HG03354 (cell line): Measurements from ENCODE around the gene FAIM2.

Source experiments
- ATAC-seq: cut with Tn5 transposase; IDR thresholded peaks from one replicate; pipeline ENCODE4 v1.9.1; 2021; ENCODE audit warnings: mild to moderate bottlenecking; ENCODE audit not compliant: unreplicated experiment, poor library complexity, severe bottlenecking

Gene FAIM2

DNA sequence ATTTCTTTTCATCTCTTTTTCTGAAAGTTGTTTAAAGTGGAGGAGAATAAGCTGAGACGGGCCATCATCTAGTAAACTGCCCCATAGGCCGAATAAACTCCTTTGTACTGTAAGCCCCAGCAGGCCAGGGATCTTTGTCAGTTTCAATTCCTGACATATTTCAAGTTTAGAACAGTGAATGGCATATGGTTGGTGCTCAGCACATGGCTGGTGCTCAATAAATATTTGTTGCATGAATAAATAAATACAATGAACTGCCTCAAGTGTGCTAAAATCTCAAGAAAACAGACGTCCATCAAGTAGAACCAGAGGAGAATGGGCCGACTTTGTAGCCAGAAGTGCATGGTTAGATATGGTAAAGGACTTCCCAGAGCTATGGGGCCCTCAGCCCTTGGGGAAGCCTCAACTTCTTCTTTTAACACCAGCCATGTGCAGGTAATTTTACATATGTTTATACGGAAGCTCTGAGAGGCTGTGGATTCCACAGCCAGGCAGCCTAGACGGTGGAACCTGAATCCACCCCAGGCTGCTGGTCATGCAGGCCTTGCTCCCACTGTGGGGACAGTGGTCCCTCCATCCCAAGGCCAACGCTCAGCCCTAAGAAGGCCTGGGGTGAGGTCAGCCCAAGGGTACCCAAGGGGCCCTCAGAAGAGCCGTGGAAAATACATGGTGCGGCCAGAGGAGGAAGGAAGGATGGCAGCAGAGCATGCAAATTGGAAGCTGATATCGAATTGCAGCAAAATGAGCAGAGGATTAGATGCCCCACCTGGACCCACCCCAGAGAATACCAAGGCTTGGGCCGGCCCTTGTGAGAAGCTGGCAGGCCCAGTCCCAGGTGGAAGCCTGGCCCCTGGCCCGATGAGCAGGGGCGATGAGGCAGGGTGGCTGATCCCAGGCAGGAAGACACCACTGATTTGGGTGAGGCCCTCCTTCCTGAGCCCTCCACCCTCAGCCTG, 38.1 kb upstream of the FAIM2 start:
- ATAC-seq = no peak

DNA sequence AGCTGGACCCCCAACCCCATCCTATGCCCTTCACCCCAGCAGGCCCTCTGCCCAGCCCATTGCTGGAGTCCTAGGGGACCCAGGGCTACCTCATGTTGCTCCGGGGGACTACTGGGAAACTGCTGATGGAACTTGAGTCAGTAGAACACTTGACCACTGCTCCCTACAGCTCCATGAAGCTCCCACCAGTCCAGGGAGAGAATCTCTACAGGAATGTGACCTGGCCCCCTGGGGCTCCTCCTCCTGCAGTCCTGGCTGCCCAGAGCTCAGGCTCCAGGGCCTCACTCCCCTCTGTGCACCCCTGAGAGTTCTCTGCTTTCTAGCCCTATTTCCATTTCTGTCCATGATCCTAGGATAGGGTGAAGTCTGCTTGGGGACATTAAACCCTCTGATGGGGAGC, 36.0 kb upstream of the FAIM2 start:
- no peak for ATAC-seq

DNA sequence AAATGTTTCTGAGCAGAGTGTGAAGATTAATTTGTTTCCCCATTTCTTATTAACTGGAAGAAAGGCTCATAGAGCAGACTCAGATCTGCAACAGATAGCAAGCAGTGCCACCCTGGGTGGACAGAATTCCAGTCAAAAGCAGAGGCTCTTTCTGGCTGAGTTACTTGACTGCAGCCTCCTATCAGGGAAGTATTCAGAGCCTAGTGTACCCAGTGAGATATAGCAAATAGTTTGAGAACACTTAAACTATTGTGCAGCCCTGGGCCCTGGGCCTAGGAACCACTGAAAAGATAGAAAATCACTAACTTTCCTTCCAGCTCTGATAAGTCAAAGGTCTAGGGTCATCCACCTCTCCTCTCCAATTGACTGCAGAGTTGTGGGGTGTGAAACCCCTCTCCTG, 35.6 kb upstream of the FAIM2 start:
- ATAC-seq = no peak

DNA sequence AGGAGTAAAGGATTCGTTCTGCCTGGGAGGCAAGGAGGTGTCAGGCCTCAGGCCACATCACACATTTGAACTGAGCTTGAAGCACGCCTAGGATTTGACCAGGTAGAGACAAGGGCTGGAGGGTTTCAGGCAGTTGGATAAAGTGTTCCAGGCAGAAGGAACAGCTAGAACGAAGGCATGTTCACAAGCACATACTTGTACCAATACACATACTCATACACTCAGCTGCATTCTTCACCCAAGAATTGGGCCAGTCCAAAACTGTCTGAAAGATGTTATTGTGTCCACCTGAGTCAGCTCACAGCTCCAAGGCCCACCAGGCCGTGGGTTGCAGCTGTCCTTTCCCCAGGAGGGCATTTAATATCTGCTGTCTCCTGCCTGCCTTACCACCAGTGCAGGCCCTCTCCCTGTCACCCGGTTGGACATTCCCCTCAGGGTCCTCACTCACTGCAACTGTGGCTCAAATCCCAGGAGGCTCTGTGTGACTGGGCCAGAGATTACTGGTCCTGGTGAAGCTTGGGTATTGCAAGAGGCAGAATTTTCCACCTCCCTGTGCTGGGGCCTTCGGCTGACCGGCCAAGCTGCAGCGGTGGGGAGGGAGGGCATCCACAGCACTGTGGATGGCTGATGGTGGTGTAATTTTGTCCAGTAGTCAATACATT, 34.1 kb upstream of the FAIM2 start:
- ATAC-seq = no peak

GRCh38 chr12:49936925-49937324, 33.2 kb upstream of the FAIM2 start:
- no peak for ATAC-seq

DNA sequence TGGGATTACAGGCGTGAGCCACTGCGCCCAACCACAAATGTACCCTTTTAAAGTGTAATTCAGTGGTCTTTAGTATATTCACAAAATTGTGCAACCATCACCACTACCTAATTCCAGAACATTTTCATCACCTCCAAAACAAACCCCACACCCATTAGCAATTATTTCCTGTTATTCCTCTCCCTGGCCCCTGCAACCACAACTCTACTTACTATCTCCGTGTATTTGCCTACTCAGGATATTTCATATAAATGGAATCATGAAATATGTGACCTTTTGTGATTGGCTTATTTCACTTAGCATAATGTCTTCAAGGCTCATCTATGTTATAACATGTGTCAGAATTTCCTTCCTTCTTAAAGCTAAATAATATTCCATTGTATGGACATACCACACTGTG, 30.8 kb upstream of the FAIM2 start:
- no peak for ATAC-seq

GRCh38 chr12:49933796-49934195, 30.1 kb upstream of the FAIM2 start:
- ATAC-seq = no peak

DNA sequence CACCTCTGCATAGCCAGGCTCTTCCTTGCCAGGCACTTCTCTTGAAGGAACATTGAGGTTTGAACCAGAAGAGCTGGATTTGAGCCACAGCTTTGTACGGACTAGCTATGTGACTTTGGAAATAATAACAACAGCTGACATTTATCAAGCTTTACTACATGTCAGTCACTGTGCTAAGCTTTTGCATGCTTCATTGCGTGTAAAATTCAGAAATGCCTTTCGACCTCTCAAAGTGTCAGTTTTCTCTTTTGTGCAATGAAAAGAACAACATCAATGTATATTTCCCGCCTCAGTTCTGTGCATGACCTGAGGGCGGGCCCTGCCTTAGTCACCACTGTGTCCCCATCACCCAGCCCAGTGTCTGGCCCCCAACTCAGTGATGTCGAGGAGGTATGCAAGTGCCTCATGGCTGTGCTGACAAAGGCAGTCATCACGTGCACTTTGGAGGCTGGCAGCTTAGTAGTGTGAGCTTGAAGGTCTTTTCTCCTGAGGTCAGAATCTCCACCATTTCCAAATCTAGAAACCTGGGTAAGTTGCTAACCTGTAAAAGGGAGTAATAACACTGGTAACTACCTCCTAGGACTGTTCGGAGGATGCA, 28.9 kb upstream of the FAIM2 start:
- ATAC-seq = no peak

DNA sequence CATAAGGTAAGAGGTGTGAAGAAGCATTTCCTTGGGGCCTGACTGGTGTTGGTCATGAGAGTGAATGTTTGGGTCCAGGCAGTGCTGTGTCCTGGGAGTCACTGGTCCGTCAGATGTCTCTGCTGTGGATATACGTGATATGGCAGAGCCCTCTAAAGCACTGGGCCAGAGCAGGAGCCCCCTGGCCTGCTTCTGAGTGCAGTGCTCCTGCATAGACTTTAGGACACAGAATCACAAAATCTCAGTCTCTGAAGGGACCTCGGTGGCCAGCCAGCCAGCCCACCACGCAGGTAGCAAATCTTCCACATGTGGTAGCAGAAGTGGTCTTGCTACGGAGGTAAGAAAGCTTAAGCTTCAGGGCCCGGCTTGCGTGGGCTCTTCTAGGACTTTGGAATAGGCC, 28.3 kb upstream of the FAIM2 start:
- ATAC-seq = no peak

DNA sequence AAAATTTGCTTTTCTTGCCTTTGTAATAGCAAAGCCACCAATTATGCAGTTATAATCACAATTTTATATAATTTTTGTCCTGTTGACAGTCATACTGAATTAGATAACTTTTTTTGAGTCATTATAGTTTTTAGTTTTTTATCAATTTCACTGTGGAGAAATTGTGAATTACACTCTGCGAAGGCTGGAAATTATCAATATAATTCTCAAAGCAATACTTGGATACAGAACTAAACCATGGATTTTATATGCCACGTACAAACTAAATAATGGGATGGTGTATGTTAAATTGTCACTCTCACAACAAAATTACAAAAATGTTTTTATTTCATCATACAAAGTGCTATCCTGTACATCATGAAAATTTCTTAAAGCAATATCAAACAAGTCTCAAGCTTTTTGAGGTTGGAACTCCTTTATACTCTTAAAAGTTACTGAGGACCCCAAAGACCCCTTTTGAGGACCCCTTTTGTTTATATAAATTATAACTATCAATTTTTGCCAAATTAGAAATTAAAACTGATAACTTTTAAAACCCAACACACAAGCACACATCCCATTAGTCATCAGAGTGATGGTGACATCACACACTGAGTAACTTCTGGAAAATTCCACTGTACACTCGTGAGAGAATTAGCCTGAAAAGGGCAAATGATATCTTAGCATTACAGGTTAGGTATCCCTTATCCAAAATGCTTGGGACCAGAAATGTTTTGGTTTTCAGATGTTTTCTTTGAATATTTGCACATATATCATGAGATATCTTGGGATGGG, 27.0 kb upstream of the FAIM2 start:
- ATAC-seq = no peak

DNA sequence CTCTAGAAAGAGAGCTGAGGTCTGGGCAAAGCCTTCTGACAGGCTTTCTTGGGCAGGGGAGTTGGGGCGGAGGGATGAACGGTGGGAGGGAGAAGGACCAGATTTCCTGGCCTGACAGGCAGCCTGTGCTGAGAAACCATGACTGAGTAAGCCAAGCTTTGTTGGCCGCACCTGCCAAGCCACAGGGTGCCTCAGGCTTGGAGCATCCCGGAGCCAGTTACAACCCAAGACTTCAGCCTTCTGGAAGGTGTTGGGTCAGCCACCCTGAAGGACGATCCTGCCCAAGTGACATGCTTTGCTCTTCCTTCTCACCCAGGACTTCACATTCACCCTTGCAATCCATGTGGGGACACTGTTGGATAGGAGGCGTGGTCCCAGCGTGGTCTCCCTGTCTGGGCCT, 25.9 kb upstream of the FAIM2 start:
- ATAC-seq = no peak

DNA sequence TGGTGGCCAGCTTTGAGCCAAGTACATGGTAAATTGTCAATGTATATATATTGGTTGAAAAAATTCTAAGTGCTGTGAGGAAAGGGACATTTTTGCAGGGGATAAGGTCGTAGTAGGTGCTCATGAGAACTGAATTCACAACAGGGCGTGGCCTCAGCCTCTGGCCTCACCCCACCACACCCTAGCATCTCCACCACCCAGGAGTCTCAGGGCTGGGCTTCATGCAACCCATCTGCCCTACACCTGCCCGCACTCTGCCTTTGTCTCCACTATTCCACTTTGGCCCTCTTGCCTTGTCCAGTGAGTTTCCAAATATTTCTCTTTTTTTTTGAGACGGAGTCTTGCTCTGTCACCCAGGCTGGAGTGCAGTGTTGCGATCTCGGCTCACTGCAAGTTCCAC, 24.8 kb upstream of the FAIM2 start:
- no peak for ATAC-seq

DNA sequence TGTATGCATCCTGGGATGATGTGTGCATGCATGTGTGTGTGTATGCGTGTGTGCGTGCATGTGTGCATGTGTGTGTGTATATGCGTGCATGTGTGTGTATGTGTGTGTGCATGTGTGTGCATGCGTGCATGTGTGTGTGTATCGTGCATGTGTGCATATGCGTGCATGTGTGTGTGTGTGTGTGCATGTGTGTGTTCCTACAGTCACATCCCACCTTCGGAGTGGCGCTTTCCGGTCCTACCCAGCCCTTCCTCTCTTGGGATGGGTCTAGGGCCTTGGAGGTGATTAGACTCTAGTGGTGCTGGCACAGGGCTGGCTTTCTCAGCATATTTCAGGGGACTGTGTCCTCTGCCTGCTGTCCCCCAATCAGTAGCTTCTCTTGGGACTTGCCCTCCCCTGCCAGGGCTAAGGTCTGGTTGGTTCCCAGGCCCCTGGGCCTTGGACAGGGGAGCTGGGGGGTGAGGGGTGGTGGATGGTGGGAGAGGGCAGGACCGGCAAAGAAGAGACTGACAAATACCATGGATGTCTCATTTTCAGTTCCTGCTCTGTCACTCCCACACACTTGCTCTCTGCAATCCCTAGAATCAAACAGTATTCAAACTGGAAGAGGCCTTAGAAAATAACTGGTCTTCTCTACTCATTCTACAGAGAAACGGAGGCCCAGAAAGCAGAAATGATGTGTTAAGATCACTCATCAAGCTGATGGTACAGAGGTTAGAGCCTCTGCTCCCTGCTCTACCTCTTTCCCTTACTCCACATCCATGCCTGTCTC, 21.9 kb upstream of the FAIM2 start:
- ATAC-seq = no peak

GRCh38 chr12:49924628-49925246, 21.0 kb upstream of the FAIM2 start:
- ATAC-seq = no peak

DNA sequence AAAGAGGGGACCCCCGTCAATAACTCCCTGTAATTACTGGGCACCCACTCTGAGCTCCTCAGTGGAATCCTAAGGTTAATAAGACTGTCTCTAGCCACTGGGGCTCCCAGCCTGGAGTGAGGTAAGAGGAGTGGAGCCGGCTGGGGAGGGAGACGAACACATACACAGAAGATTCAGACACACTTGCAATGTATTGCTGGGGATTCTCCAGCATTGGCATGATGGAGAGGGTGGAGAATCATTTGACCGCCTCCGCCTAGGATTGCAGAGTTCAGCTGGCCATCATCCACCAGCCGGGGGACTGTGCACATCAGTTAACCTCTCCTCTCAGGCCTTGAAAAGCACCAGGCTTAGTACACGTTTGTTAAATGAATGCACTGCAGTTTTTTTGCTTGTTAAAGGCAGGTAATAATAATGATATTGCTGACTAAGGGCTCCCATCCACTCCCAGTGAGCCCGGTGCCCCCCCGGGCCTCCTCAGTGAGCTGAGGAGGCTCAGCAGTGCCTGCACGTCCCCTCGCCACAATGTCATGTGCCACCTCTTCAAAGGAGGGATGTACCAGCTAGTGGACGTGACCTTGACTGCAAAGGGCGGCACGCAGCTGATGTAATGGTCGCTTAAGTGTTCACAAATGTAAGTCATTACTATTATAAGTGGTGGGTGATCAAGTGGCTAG, 20.3 kb upstream of the FAIM2 start:
- no peak for ATAC-seq

DNA sequence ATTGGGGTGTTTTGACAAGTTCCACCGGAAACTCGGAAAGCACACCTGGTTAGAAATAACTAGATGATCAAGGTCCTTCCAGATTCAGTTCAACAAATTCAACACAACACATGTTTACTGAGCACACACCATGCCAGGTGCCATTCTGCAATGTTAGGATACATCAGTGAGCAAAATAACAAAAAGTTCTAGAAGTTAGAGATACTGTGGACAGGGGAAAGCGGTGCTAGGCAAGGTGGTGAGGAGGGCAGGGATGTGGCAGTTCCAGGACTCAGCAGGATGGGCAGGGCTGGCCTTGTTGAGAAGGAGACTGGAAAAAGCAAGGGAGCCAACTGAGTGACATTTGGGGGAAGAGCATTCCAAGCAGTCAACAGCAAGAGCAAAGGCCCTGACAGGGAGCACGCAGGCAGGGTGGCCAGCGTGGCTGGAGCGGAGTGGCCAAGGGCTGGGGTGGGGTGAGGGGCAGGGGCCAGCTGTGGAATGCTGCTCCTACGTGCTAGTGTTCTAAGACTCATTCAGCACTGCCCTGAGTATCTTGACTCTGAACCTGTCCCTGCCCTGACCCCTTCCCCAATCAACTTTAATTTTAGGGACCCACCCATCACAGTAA, 19.4 kb upstream of the FAIM2 start:
- no peak for ATAC-seq

- no peak for ATAC-seq
Observed at GRCh38 chr12:49922349-49923034, 18.8 kb upstream of the FAIM2 start.

DNA sequence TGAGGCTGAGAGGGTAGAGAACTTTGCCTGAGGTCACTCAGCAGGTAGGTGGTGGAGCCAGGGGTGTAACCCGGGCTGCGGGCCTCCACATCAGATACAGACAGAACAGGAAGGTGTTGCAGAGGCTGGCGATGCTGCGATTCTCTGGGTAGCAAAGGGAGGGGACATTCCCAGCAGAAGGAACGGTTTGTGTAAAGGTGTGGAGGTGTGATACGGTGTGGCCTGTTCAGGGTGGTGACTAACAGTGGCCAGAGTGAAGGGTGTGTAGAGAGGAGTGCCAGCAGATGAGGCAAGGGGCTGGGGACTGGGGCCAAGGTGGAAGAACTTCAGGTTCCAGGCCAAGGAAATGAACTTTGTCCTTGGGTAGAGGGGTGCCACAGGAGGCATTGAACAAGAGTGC, 18.2 kb upstream of the FAIM2 start:
- no peak for ATAC-seq
